WTC11 (cell line): Measurements from ENCODE around the gene CTNNA1. TPM values are rescaled to one million over a fixed set of nuclear protein-coding genes. Genes with fewer than 3 reads are reported as not detected.

ENCODE experiments used
- ATAC-seq: fragments of 200-7000 bp; cut with Tn5 transposase; 2 replicates; pipeline ENCODE4 v1.10.0; 2021; ENCODE audit warnings: mild to moderate bottlenecking, moderate library complexity
- CTCF ChIA-PET: fragments of 300-600 bp; sonication (Branson Sonifier 250); formaldehyde crosslinking; loops from one replicate; lab custom pipeline; 2021; ENCODE audit warnings: antibody characterized with exemption; lab: Charles Lee
- POLR2A ChIA-PET: fragments of 350-600 bp; sonication (Branson Sonifier 250); formaldehyde crosslinking; loops from one replicate; lab custom pipeline; 2021; ENCODE audit warnings: antibody characterized with exemption; lab: Charles Lee
- DNase-seq: peaks from one replicate; pipeline ENCODE4 v3.0.0; 2021; ENCODE audit warnings: low spot score
- H3K27ac Mint-ChIP-seq: 2 replicates; pipeline ENCODE4 v1.8.0; 2021; ENCODE audit warnings: mixed read lengths
- H3K27me3 Mint-ChIP-seq: 2 replicates; pipeline ENCODE4 v1.8.0; 2021; ENCODE audit warnings: low read depth, mild to moderate bottlenecking, moderate library complexity, mixed read lengths
- H3K36me3 Mint-ChIP-seq: 2 replicates; pipeline ENCODE4 v1.8.0; 2021; ENCODE audit warnings: mixed read lengths
- H3K4me1 Mint-ChIP-seq: 2 replicates; pipeline ENCODE4 v1.8.0; 2022; ENCODE audit warnings: mixed read lengths
- H3K4me3 Mint-ChIP-seq: 2 replicates; pipeline ENCODE4 v1.8.0; 2021; ENCODE audit warnings: mild to moderate bottlenecking, moderate library complexity, mixed read lengths
- H3K9me3 Mint-ChIP-seq: 2 replicates; pipeline ENCODE4 v1.8.0; 2021; ENCODE audit warnings: mixed read lengths
- CREM ChIP-seq: sonication (generic); formaldehyde crosslinking; IDR thresholded peaks from 2 replicates; pipeline ENCODE4 v1.8.1; 2022; ENCODE audit warnings: mild to moderate bottlenecking, missing genetic modification reagents, moderate library complexity
- E2F4 ChIP-seq: sonication (generic); formaldehyde crosslinking; IDR thresholded peaks from 2 replicates; pipeline ENCODE4 v1.8.1; 2022; ENCODE audit warnings: low read depth, mild to moderate bottlenecking, moderate library complexity, missing genetic modification reagents, borderline replicate concordance
- ELF4 ChIP-seq: sonication (generic); formaldehyde crosslinking; IDR thresholded peaks from 2 replicates; pipeline ENCODE4 v1.8.1; 2022; ENCODE audit warnings: low read depth, mild to moderate bottlenecking, moderate library complexity, missing genetic modification reagents
- EMX1 ChIP-seq: fragments of 250-450 bp; sonication (Bioruptor Pico); IDR thresholded peaks from 2 replicates; pipeline ENCODE4 v1.8.0; 2021; ENCODE audit warnings: mild to moderate bottlenecking
- ETV6 ChIP-seq: sonication (generic); formaldehyde crosslinking; IDR thresholded peaks from 2 replicates; pipeline ENCODE4 v1.8.1; 2022; ENCODE audit warnings: mild to moderate bottlenecking, missing genetic modification reagents
- FOXK1 ChIP-seq: sonication (generic); formaldehyde crosslinking; IDR thresholded peaks from 2 replicates; pipeline ENCODE4 v1.8.0; 2022; ENCODE audit warnings: mild to moderate bottlenecking, moderate library complexity, missing genetic modification reagents
- FOXP1 ChIP-seq: sonication (generic); formaldehyde crosslinking; IDR thresholded peaks from 2 replicates; pipeline ENCODE4 v1.8.0; 2022; ENCODE audit warnings: missing genetic modification reagents, mild to moderate bottlenecking, moderate library complexity, borderline replicate concordance
- GABPB1 ChIP-seq: sonication (generic); formaldehyde crosslinking; IDR thresholded peaks from 2 replicates; pipeline ENCODE4 v1.8.1; 2023; ENCODE audit warnings: mild to moderate bottlenecking, missing genetic modification reagents
- MAX ChIP-seq: sonication (generic); formaldehyde crosslinking; IDR thresholded peaks from 2 replicates; pipeline ENCODE4 v1.8.0; 2022; ENCODE audit warnings: mild to moderate bottlenecking, missing genetic modification reagents
- MXD4 ChIP-seq: fragments of 250-450 bp; sonication (Bioruptor Pico); IDR thresholded peaks from 2 replicates; pipeline ENCODE4 v1.8.0; 2021; ENCODE audit warnings: mild to moderate bottlenecking, moderate library complexity, borderline replicate concordance
- NFATC4 ChIP-seq: fragments of 250-450 bp; sonication (Bioruptor Pico); IDR thresholded peaks from 2 replicates; pipeline ENCODE4 v1.9.0; 2021; ENCODE audit warnings: mild to moderate bottlenecking
- SP1 ChIP-seq: sonication (generic); formaldehyde crosslinking; conservative IDR thresholded peaks from 2 replicates; pipeline ENCODE4 v1.8.1; 2022; ENCODE audit warnings: missing genetic modification reagents
- STAT6 ChIP-seq: sonication (generic); formaldehyde crosslinking; conservative IDR thresholded peaks from 2 replicates; pipeline ENCODE4 v1.8.1; 2023; ENCODE audit warnings: mild to moderate bottlenecking, low read depth, missing genetic modification reagents, moderate library complexity
- TCF7 ChIP-seq: sonication (generic); formaldehyde crosslinking; IDR thresholded peaks from 2 replicates; pipeline ENCODE4 v1.8.0; 2022; ENCODE audit warnings: mild to moderate bottlenecking, low read depth, missing genetic modification reagents, moderate library complexity
- TEAD1 ChIP-seq: sonication (generic); formaldehyde crosslinking; IDR thresholded peaks from 2 replicates; pipeline ENCODE4 v1.8.0; 2022; ENCODE audit warnings: mild to moderate bottlenecking, missing genetic modification reagents
- TP53 ChIP-seq: sonication (generic); formaldehyde crosslinking; IDR thresholded peaks from 2 replicates; pipeline ENCODE4 v1.8.1; 2023; ENCODE audit warnings: mild to moderate bottlenecking, missing genetic modification reagents
- USF1 ChIP-seq: sonication (generic); formaldehyde crosslinking; IDR thresholded peaks from 2 replicates; pipeline ENCODE4 v1.8.0; 2022; ENCODE audit warnings: mild to moderate bottlenecking, missing genetic modification reagents
- ZNF532 ChIP-seq: fragments of 250-450 bp; sonication (Bioruptor Pico); IDR thresholded peaks from 2 replicates; pipeline ENCODE4 v1.9.0; 2021; ENCODE audit warnings: mild to moderate bottlenecking, borderline replicate concordance
- ZSCAN18 ChIP-seq: fragments of 250-450 bp; sonication (Bioruptor Pico); IDR thresholded peaks from 2 replicates; pipeline ENCODE4 v2.1.2; 2022; ENCODE audit warnings: mild to moderate bottlenecking, moderate library complexity
- total RNA-seq: library from RNA; stranded (reverse); gene quantifications from 3 replicates; pipeline ENCODE4 v1.2.3, GENCODE V29; 2021

The CTNNA1 gene
- total RNA-seq, 1 experiment from 2014 or later, result 309 TPM

- POLR2A ChIA-PET, result no interaction called here
- Mint-ChIP-seq H3K9me3 (no peaks in the 10 kb centered on the region), H3K27me3 (no peaks in the 10 kb centered on the region), H3K4me1 (peaks cover 38% of the 10 kb centered on the region), H3K4me3 (no peak overlapping the region), H3K27ac (no peak overlapping the region; the same call in 1 of the 2 replicates), H3K36me3 (no peaks in the 10 kb centered on the region)
- TF ChIP-seq SP1 (CRISPR knock-in tag) (no peak), ZNF532 (CRISPR knock-in tag) (no peak)
- DNase-seq, result no peak
- ATAC-seq, result no peak
- CTCF ChIA-PET, result interaction anchor here (0.5 to 2.5 kb wide), 3 partner anchors 11 to 366 kb away, joined by 3 to 9 read pairs (median 5); no protein-coding TSS in a partner anchor
These were observed 191.5 kb downstream of the CTNNA1 start for GRCh38 chr5:138944527-138945322.

GRCh38 chr5:138945421-138946240 is 192.4 kb downstream of the CTNNA1 start:
- Mint-ChIP-seq H3K4me3 (no peak overlapping the region), H3K36me3 (no peaks in the 10 kb centered on the region), H3K4me1 (peaks cover 38% of the 10 kb centered on the region), H3K27ac (peak overlapping the region; percentile 48), H3K27me3 (no peaks in the 10 kb centered on the region), H3K9me3 (no peaks in the 10 kb centered on the region)
- TF ChIP-seq FOXK1 (CRISPR knock-in tag) (no peak), TCF7 (CRISPR knock-in tag) (no peak), MAX (CRISPR knock-in tag) (peak; percentile 29; the same call in 1 of the 2 replicates)
- ChIA-PET CTCF (interaction anchor here (0.7 to 2.5 kb wide), 11 partner anchors 10 to 370 kb away, joined by 3 to 12 read pairs (median 5); partner anchors contain the start of gene HSPA9), POLR2A (no interaction called here)
- DNase-seq (peak; percentile 55), ATAC-seq (peak; percentile 57)

GRCh38 chr5:138946241-138946623 is 193.0 kb downstream of the CTNNA1 start:
- Mint-ChIP-seq H3K4me3 (no peak overlapping the region), H3K27ac (no peak overlapping the region), H3K36me3 (no peaks in the 10 kb centered on the region), H3K4me1 (peaks cover 38% of the 10 kb centered on the region), H3K9me3 (no peaks in the 10 kb centered on the region), H3K27me3 (no peaks in the 10 kb centered on the region)
- ChIA-PET CTCF (interaction anchor here (0.7 to 2.5 kb wide), 11 partner anchors 9 to 371 kb away, joined by 3 to 12 read pairs (median 5); partner anchors contain the start of gene HSPA9), POLR2A (no interaction called here)
- DNase-seq (no peak), ATAC-seq (peak; percentile 32)
- TF ChIP-seq ZSCAN18 (CRISPR knock-in tag), result no peak
- TF ChIP-seq ELF4 (CRISPR knock-in tag), result no peak
- no peak for TF ChIP-seq SP1 (CRISPR knock-in tag)
- no peak for TF ChIP-seq TP53 (CRISPR knock-in tag)
- TF ChIP-seq E2F4 (CRISPR knock-in tag), result no peak
- TF ChIP-seq EMX1 (CRISPR knock-in tag), result no peak
- TF ChIP-seq GABPB1 (CRISPR knock-in tag), result no peak
- TF ChIP-seq TEAD1 (CRISPR knock-in tag), result no peak
- no peak for TF ChIP-seq FOXP1 (CRISPR knock-in tag)
- TF ChIP-seq USF1 (CRISPR knock-in tag), result no peak
- TF ChIP-seq ETV6 (CRISPR knock-in tag), result no peak
- TF ChIP-seq CREM, result no peak
- no peak for TF ChIP-seq NFATC4 (CRISPR knock-in tag)
- no peak for TF ChIP-seq MXD4
- no peak for TF ChIP-seq STAT6
